Stimulated activated CD4-positive, alpha-beta T cell treated with anti-CD3 and anti-CD28 coated beads, Interleukin-12 subunit alpha, Interleukin-12 subunit beta, amount 100 ng/mL, for 4 hours (primary cell): Measurements from ENCODE around the gene POPDC3.
"Not testable (repeated sequence)": the region's sequence is repeated elsewhere in the genome, so short reads cannot be mapped to it uniquely, and the experiment has no call there.

Experiments used
- DNase-seq: peaks from one replicate; pipeline ENCODE4 v3.0.0-alpha.2; 2020

POPDC3 gene

GRCh38 chr6:105194591-105194990, 14.8 kb upstream of the POPDC3 start:
- no peak for DNase-seq

GRCh38 chr6:105194106-105194505, 14.3 kb upstream of the POPDC3 start:
- no peak for DNase-seq

GRCh38 chr6:105193647-105194046, 13.8 kb upstream of the POPDC3 start:
- no peak for DNase-seq

GRCh38 chr6:105192707-105193465, 13.1 kb upstream of the POPDC3 start:
- no peak for DNase-seq

GRCh38 chr6:105191351-105191750, 11.5 kb upstream of the POPDC3 start:
- DNase-seq, result no peak

- DNase-seq, result no peak
Observed at GRCh38 chr6:105189026-105189820, 9.4 kb upstream of the POPDC3 start.

GRCh38 chr6:105188251-105188650, 8.4 kb upstream of the POPDC3 start:
- DNase-seq, result no peak

- no peak for DNase-seq
Observed at GRCh38 chr6:105186576-105186975, 6.8 kb upstream of the POPDC3 start.

- no peak for DNase-seq
Observed at GRCh38 chr6:105184921-105185320, 5.1 kb upstream of the POPDC3 start.

- no peak for DNase-seq
Observed at GRCh38 chr6:105181981-105182515, 2.2 kb upstream of the POPDC3 start.

GRCh38 chr6:105178636-105179035, 1.2 kb downstream of the POPDC3 start:
- DNase-seq, result no peak

GRCh38 chr6:105178110-105178509, 1.7 kb downstream of the POPDC3 start:
- no peak for DNase-seq

- no peak for DNase-seq
Observed at GRCh38 chr6:105177556-105177955, 2.3 kb downstream of the POPDC3 start.

GRCh38 chr6:105174512-105174911, 5.3 kb downstream of the POPDC3 start:
- DNase-seq, result no peak

GRCh38 chr6:105172515-105172914, 7.3 kb downstream of the POPDC3 start:
- DNase-seq, result not testable (repeated sequence)

GRCh38 chr6:105170059-105170458, 9.8 kb downstream of the POPDC3 start:
- no peak for DNase-seq

GRCh38 chr6:105167914-105168313, 11.9 kb downstream of the POPDC3 start:
- no peak for DNase-seq

- DNase-seq, result no peak
Observed at GRCh38 chr6:105164418-105164817, 15.4 kb downstream of the POPDC3 start.

- DNase-seq, result no peak
Observed at GRCh38 chr6:105163183-105163582, 16.6 kb downstream of the POPDC3 start.

GRCh38 chr6:105162377-105162776, 17.4 kb downstream of the POPDC3 start:
- no peak for DNase-seq

- DNase-seq, result no peak
Observed at GRCh38 chr6:105161421-105161820, 18.4 kb downstream of the POPDC3 start.

GRCh38 chr6:105153676-105154075, 26.1 kb downstream of the POPDC3 start:
- DNase-seq, result no peak

GRCh38 chr6:105152880-105153279, 26.9 kb downstream of the POPDC3 start:
- no peak for DNase-seq

GRCh38 chr6:105151644-105152043, 28.2 kb downstream of the POPDC3 start:
- DNase-seq, result no peak
